HG02642 (cell line): ENCODE data around the gene ZNF22.
"Not testable (repeated sequence)": the region's sequence is repeated elsewhere in the genome, so short reads cannot be mapped to it uniquely, and the experiment has no call there.

Experiments
- ATAC-seq: cut with Tn5 transposase; IDR thresholded peaks from one replicate; pipeline ENCODE4 v1.9.1; 2021; ENCODE audit warnings: mild to moderate bottlenecking; ENCODE audit not compliant: unreplicated experiment, poor library complexity

The ZNF22 gene

GRCh38 chr10:45004661-45005060 is 3.9 kb downstream of the ZNF22 start:
- no peak for ATAC-seq

GRCh38 chr10:45005284-45005683 is 4.6 kb downstream of the ZNF22 start:
- ATAC-seq: no peak

GRCh38 chr10:45006276-45007030 is 5.7 kb downstream of the ZNF22 start:
- ATAC-seq: no peak

GRCh38 chr10:45008524-45009161 is 7.9 kb downstream of the ZNF22 start:
- peak; percentile 74 for ATAC-seq

GRCh38 chr10:45014557-45014956 is 13.8 kb downstream of the ZNF22 start:
- ATAC-seq: not testable (repeated sequence)

GRCh38 chr10:45015590-45015989 is 14.9 kb downstream of the ZNF22 start:
- ATAC-seq: no peak

GRCh38 chr10:45023426-45023825 is 22.7 kb downstream of the ZNF22 start:
- no peak for ATAC-seq

- ATAC-seq: no peak
These were observed 33.6 kb downstream of the ZNF22 start for GRCh38 chr10:45034301-45034700.

GRCh38 chr10:45035673-45036072 is 35.0 kb downstream of the ZNF22 start:
- no peak for ATAC-seq

GRCh38 chr10:45040921-45041542 is 40.3 kb downstream of the ZNF22 start:
- no peak for ATAC-seq

GRCh38 chr10:45044290-45044689 is 43.6 kb downstream of the ZNF22 start:
- no peak for ATAC-seq

GRCh38 chr10:45050551-45051235 is 50.0 kb downstream of the ZNF22 start:
- no peak for ATAC-seq

- no peak for ATAC-seq
These were observed 52.0 kb downstream of the ZNF22 start for GRCh38 chr10:45052700-45053099.

GRCh38 chr10:45053569-45054100 is 52.9 kb downstream of the ZNF22 start:
- ATAC-seq: no peak
